ENCODE results near the gene IL1R2. TPM values are rescaled to one million over a fixed set of nuclear protein-coding genes. Genes with fewer than 3 reads are reported as not detected.

Gene IL1R2
- total and polyA plus RNA-seq, 8 donors: 0.39 to 3.8 (median 1.6) TPM

GRCh38 chr2:102070058-102070642 is 78.4 kb downstream of the IL1R2 start:
- DNase-seq: peak; percentile 75 to 87 (median 83)
- Histone ChIP-seq H3K27ac (peak overlapping the region; percentile 60 to 87 (median 76)), H3K4me1 (peaks cover 6 to 23% (median 14%) of the 10 kb centered on the region in 3 donors), H3K27me3 (no peaks in the 10 kb centered on the region), H3K9me3 (no peaks in the 10 kb centered on the region), H3K4me3 (peak overlapping the region in 2 of 4 donors; percentile 16 to 20), H3K36me3 (no peaks in the 10 kb centered on the region)
- intact Hi-C loops (cut with DNase I): no loop called here
- no peak for TF ChIP-seq CTCF (IDR thresholded peaks at IDR 0.05)
- ATAC-seq: peak; percentile 90 to 98 (median 97)
- WGBS, 2 donors: 15% methylated on average over 8 of the region's 8 CpGs
- no peak for FAIRE-seq

GRCh38 chr2:102072741-102073140 is 81.0 kb downstream of the IL1R2 start:
- FAIRE-seq (no peak), DNase-seq (no peak), ATAC-seq (no peak)
- Histone ChIP-seq H3K4me3 (no peak overlapping the region), H3K27ac (no peak overlapping the region), H3K27me3 (no peaks in the 10 kb centered on the region), H3K36me3 (no peaks in the 10 kb centered on the region), H3K9me3 (no peaks in the 10 kb centered on the region), H3K4me1 (peaks cover 6 to 21% (median 14%) of the 10 kb centered on the region in 3 donors)
- intact Hi-C loops (cut with DNase I): no loop called here
- TF ChIP-seq CTCF (IDR thresholded peaks at IDR 0.05): no peak
- 87 to 94% methylated on average over 5 of the region's 5 CpGs for WGBS, 2 donors

DNA sequence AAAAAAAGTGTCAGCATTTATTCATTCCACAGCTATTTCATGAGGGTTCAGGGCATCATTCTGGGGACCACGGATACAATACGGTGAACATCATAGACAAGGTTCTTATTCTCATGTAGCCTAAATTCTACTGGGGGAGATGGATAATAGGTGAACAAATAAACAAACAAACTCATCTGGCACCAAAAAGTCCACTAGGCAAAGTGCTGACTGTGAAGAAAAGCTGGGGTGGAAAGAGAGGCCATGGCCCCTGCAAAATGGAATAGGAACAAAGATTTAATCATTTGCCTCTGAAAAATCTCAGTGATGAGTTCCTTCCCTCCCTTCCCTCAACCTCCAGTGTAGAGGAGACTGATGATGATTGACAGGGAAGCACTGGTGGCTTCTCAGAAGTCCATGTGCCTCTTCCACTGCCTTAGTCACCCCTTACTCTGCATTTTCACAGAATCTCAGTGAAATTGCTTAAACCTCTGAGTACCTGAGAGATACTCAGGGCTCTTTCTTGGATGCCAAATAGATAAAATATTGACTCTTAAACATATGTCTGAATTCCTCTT is 81.5 kb downstream of the IL1R2 start:
- Histone ChIP-seq H3K27ac (no peak overlapping the region), H3K4me1 (peaks cover 6 to 21% (median 14%) of the 10 kb centered on the region in 3 donors), H3K4me3 (no peak overlapping the region), H3K36me3 (no peaks in the 10 kb centered on the region), H3K27me3 (no peaks in the 10 kb centered on the region), H3K9me3 (no peaks in the 10 kb centered on the region)
- intact Hi-C loops (cut with DNase I): no loop called here
- 91 to 96% methylated on average over 2 of the region's 2 CpGs for WGBS, 2 donors
- no peak for DNase-seq
- ATAC-seq: no peak
- TF ChIP-seq CTCF (IDR thresholded peaks at IDR 0.05): no peak
- no peak for FAIRE-seq

GRCh38 chr2:102074152-102074783 is 82.5 kb downstream of the IL1R2 start:
- no peak for ATAC-seq
- no peaks in the 10 kb centered on the region for H3K27me3 ChIP-seq
- DNase-seq: no peak
- intact Hi-C loops (cut with DNase I): no loop called here
- no peak overlapping the region for H3K4me3 ChIP-seq
- H3K9me3 ChIP-seq: no peaks in the 10 kb centered on the region
- H3K4me1 ChIP-seq: peaks cover 6 to 17% (median 13%) of the 10 kb centered on the region in 3 donors
- no peak for TF ChIP-seq CTCF (IDR thresholded peaks at IDR 0.05)
- H3K36me3 ChIP-seq: no peaks in the 10 kb centered on the region
- no peak for FAIRE-seq
- 78 to 82% methylated on average over 6 of the region's 6 CpGs for WGBS, 2 donors
- no peak overlapping the region for H3K27ac ChIP-seq

DNA sequence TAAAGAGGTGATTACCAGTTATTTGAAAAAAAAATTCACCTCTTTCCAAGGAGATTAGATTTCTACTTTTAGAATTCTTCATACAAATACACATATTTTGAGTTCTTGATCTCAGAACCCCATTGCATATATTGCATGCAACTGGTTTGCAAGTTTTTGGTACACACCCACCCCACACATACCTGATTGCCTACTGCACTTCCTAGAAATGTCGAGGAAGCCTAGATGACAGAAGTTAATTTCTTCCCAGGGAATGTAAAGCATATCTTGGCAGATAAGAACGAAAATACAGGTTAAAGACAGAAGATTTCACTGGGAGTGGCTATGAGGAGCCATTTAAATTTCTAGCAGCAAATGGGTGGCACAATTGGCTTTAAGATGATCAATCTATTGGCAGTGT is 83.7 kb downstream of the IL1R2 start:
- intact Hi-C loops (cut with DNase I): no loop called here
- DNase-seq (no peak), ATAC-seq (no peak), FAIRE-seq (no peak)
- no peaks in the 10 kb centered on the region for H3K27me3 ChIP-seq
- H3K36me3 ChIP-seq: no peaks in the 10 kb centered on the region
- H3K4me1 ChIP-seq: peaks cover 0 to 8% (median 3%) of the 10 kb centered on the region in 3 donors
- H3K27ac ChIP-seq: no peak overlapping the region
- no peak for TF ChIP-seq CTCF (IDR thresholded peaks at IDR 0.05)
- H3K9me3 ChIP-seq: no peaks in the 10 kb centered on the region
- WGBS, 2 donors: 49 to 53% methylated on average over 2 of the region's 2 CpGs
- no peak overlapping the region for H3K4me3 ChIP-seq

All from pancreas (tissue), 10 donors.